ENCODE results near the gene S1PR1. TPM values are rescaled to one million over a fixed set of nuclear protein-coding genes. Genes with fewer than 3 reads are reported as not detected.

S1PR1 gene
- total and polyA plus RNA-seq, 2 of the 13 experiments (the other 11 are each of a cell fraction or from before 2014, with no cell fraction given) = not detected

DNA sequence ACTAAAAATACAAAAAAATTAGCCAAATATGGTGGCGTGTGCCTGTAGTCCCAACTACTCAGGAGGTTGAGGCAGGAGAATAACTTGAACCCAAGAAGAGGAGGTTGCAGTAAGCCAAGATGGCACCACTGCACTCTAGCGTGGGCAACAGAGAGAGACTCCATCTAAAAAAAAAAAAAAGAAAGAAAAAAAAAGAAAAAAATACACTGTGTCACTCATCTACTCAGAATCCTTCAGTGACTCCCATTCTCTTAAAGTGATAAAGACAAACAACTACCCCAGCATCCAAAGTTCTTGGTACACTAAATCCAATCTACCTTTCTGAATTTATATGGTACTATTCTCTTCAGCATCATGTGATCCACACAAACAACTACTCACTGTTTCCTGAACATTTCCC is 40.2 kb upstream of the S1PR1 start:
- no peak overlapping the region for H3K9ac ChIP-seq (ENCODE audit: insufficient read depth, low read depth, low read length)
- no peak overlapping the region for H3K4me3 ChIP-seq (replicated peaks in 1 of 3; ENCODE audit: insufficient read depth in 1 of 3, low read depth in 2 of 3, low read length in 3 of 3)
- intact Hi-C loops (cut with micrococcal nuclease; ENCODE audit: unreplicated experiment) = no loop called here
- ChIA-PET POLR2A (no interaction called here), CTCF (ENCODE audit: low intra/inter-chr PET ratio, low total read pairs) (no interaction called here)
- H3K79me2 ChIP-seq (ENCODE audit: insufficient read depth, low read length) = no peaks in the 10 kb centered on the region
- BruUV-seq (replicated peaks) = no TSS peak
- peaks cover 0 to 8% of the 10 kb centered on the region in 2 experiments; a peak in 1 of 5 replicates for H3K27me3 ChIP-seq (ENCODE audit: control insufficient read depth in 1 of 2, insufficient read depth in 2 of 2, low read length in 2 of 2)
- no peaks in the 10 kb centered on the region for H4K20me1 ChIP-seq (ENCODE audit: insufficient read depth, low read length)
- H2AFZ ChIP-seq (ENCODE audit: low read length) = no peak overlapping the region
- H3K9me3 ChIP-seq (ENCODE audit: low read length) = no peaks in the 10 kb centered on the region
- in situ Hi-C loops (cut with HindIII; ENCODE audit: extremely low pct_ligation_motif_present, low pct_unique_long_range_greater_than_20kb) = no loop called here
- DNase-seq (ENCODE audit: low spot score) = no peak
- WGBS (ENCODE audit: low lambda C conversion rate) = 58% methylated on average over 2 of the region's 2 CpGs
- H3K27ac ChIP-seq (ENCODE audit: extremely low read length, insufficient read depth, low read length) = no peak overlapping the region
- no peak for ATAC-seq
- H3K4me2 ChIP-seq (ENCODE audit: low read depth, low read length) = no peak overlapping the region
- no peak for TF ChIP-seq RFX3 (CRISPR knock-in tag; IDR thresholded peaks at IDR 0.05)
- TF ChIP-seq SIN3A (IDR thresholded peaks at IDR 0.05; ENCODE audit: borderline replicate concordance, low read depth, low read length) = no peak
- TF ChIP-seq ZFX (CRISPR knock-in tag; IDR thresholded peaks at IDR 0.05; ENCODE audit: low read depth) = no peak
- TF ChIP-seq ZNF143 (CRISPR knock-in tag; IDR thresholded peaks at IDR 0.05) = no peak
- TF ChIP-seq ZC3H4 (CRISPR knock-in tag; IDR thresholded peaks at IDR 0.05; ENCODE audit: borderline replicate concordance) = no peak
- no peak for TF ChIP-seq ELF4 (CRISPR knock-in tag; IDR thresholded peaks at IDR 0.05; ENCODE audit: borderline replicate concordance)
- TF ChIP-seq, protein P1, sequence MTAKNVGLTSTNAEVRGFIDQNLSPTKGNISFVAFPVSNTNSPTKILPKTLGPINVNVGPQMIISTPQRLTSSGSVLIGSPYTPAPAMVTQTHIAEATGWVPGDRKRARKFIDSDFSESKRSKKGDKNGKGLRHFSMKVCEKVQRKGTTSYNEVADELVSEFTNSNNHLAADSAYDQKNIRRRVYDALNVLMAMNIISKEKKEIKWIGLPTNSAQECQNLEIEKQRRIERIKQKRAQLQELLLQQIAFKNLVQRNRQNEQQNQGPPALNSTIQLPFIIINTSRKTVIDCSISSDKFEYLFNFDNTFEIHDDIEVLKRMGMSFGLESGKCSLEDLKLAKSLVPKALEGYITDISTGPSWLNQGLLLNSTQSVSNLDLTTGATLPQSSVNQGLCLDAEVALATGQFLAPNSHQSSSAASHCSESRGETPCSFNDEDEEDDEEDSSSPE (CRISPR knock-in tag; IDR thresholded peaks at IDR 0.05) = no peak
- TF ChIP-seq, protein P2, sequence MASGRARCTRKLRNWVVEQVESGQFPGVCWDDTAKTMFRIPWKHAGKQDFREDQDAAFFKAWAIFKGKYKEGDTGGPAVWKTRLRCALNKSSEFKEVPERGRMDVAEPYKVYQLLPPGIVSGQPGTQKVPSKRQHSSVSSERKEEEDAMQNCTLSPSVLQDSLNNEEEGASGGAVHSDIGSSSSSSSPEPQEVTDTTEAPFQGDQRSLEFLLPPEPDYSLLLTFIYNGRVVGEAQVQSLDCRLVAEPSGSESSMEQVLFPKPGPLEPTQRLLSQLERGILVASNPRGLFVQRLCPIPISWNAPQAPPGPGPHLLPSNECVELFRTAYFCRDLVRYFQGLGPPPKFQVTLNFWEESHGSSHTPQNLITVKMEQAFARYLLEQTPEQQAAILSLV (CRISPR knock-in tag; IDR thresholded peaks at IDR 0.05; ENCODE audit: borderline replicate concordance) = no peak
- TF ChIP-seq ZNF530 (CRISPR knock-in tag; IDR thresholded peaks at IDR 0.05; ENCODE audit: low read depth) = no peak
- TF ChIP-seq, protein P3, sequence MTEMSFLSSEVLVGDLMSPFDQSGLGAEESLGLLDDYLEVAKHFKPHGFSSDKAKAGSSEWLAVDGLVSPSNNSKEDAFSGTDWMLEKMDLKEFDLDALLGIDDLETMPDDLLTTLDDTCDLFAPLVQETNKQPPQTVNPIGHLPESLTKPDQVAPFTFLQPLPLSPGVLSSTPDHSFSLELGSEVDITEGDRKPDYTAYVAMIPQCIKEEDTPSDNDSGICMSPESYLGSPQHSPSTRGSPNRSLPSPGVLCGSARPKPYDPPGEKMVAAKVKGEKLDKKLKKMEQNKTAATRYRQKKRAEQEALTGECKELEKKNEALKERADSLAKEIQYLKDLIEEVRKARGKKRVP (CRISPR knock-in tag; IDR thresholded peaks at IDR 0.05) = no peak
- no peak for TF ChIP-seq MZF1 (CRISPR knock-in tag; IDR thresholded peaks at IDR 0.05; ENCODE audit: borderline replicate concordance)
- no peak for TF ChIP-seq ZMAT3 (CRISPR knock-in tag; conservative IDR thresholded peaks at IDR 0.05)
- no peak for TF ChIP-seq ZNF678 (CRISPR knock-in tag; IDR thresholded peaks at IDR 0.05)
- no peak for TF ChIP-seq ZBTB3 (CRISPR knock-in tag; IDR thresholded peaks at IDR 0.05; ENCODE audit: borderline replicate concordance, low read depth)
- TF ChIP-seq MBD4 (IDR thresholded peaks at IDR 0.05; ENCODE audit: borderline replicate concordance, low read length) = no peak
- TF ChIP-seq YEATS2 (CRISPR knock-in tag; IDR thresholded peaks at IDR 0.05; ENCODE audit: borderline replicate concordance) = no peak
- no peak for TF ChIP-seq SALL1 (CRISPR knock-in tag; IDR thresholded peaks at IDR 0.05)
- H3K4me1 ChIP-seq (ENCODE audit: insufficient read depth, low read length) = peaks cover 15% of the 10 kb centered on the region
- no peaks in the 10 kb centered on the region for H3K36me3 ChIP-seq (replicated peaks in 1 of 2; ENCODE audit: control insufficient read depth in 1 of 2, insufficient read depth in 2 of 2, low read length in 2 of 2)
- no peak for FAIRE-seq
